Liver (tissue), 3 donors: ENCODE data around the gene ZBTB18.

Experiments used
- ATF3 ChIP-seq: IDR thresholded peaks from 2 replicates; pipeline ENCODE4 v1.6.1; 2016; ENCODE audit warnings: antibody characterized with exemption
- JUND ChIP-seq, 2 donors: IDR thresholded peaks; 2 replicates each; pipeline ENCODE4 v1.6.1; 2016; ENCODE audit warnings: antibody characterized with exemption in 2 of 2
- RAD21 ChIP-seq, 2 donors: IDR thresholded peaks; 2 replicates each; pipeline ENCODE4 v1.6.1; 2016; ENCODE audit warnings: antibody characterized with exemption in 2 of 2, mild to moderate bottlenecking in 2 of 2
- RXRA ChIP-seq, 2 donors: IDR thresholded peaks; 2 replicates each; pipeline ENCODE4 v1.6.1; 2017 to 2018; ENCODE audit warnings: antibody characterized with exemption in 2 of 2, mild to moderate bottlenecking in 1 of 2
- TAF1 ChIP-seq: conservative IDR thresholded peaks from 2 replicates; pipeline ENCODE4 v1.6.1; 2016; ENCODE audit warnings: antibody characterized with exemption, mild to moderate bottlenecking
- YY1 ChIP-seq: IDR thresholded peaks from 2 replicates; pipeline ENCODE4 v1.6.1; 2016; ENCODE audit warnings: antibody characterized with exemption, mild to moderate bottlenecking
- ZBTB33 ChIP-seq: IDR thresholded peaks from 2 replicates; pipeline ENCODE4 v1.6.1; 2016; ENCODE audit warnings: antibody characterized with exemption
- TF ChIP-seq, protein P1 (sequence below): fragments of 150-350 bp; IDR thresholded peaks from 2 replicates; pipeline ENCODE4 v1.5.1; 2017; ENCODE audit warnings: improper control_type of control experiment, low read depth, low read length; ENCODE audit not compliant: missing input control
- TF ChIP-seq, protein P2 (sequence below): IDR thresholded peaks from 2 replicates; pipeline ENCODE4 v1.6.1; 2016; ENCODE audit warnings: antibody characterized with exemption, mild to moderate bottlenecking
- donor health status: healthy.
- donor health status: healthy.

- TF ChIP-seq, protein P1, sequence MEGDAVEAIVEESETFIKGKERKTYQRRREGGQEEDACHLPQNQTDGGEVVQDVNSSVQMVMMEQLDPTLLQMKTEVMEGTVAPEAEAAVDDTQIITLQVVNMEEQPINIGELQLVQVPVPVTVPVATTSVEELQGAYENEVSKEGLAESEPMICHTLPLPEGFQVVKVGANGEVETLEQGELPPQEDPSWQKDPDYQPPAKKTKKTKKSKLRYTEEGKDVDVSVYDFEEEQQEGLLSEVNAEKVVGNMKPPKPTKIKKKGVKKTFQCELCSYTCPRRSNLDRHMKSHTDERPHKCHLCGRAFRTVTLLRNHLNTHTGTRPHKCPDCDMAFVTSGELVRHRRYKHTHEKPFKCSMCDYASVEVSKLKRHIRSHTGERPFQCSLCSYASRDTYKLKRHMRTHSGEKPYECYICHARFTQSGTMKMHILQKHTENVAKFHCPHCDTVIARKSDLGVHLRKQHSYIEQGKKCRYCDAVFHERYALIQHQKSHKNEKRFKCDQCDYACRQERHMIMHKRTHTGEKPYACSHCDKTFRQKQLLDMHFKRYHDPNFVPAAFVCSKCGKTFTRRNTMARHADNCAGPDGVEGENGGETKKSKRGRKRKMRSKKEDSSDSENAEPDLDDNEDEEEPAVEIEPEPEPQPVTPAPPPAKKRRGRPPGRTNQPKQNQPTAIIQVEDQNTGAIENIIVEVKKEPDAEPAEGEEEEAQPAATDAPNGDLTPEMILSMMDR, result no peak
- TF ChIP-seq, protein P2, sequence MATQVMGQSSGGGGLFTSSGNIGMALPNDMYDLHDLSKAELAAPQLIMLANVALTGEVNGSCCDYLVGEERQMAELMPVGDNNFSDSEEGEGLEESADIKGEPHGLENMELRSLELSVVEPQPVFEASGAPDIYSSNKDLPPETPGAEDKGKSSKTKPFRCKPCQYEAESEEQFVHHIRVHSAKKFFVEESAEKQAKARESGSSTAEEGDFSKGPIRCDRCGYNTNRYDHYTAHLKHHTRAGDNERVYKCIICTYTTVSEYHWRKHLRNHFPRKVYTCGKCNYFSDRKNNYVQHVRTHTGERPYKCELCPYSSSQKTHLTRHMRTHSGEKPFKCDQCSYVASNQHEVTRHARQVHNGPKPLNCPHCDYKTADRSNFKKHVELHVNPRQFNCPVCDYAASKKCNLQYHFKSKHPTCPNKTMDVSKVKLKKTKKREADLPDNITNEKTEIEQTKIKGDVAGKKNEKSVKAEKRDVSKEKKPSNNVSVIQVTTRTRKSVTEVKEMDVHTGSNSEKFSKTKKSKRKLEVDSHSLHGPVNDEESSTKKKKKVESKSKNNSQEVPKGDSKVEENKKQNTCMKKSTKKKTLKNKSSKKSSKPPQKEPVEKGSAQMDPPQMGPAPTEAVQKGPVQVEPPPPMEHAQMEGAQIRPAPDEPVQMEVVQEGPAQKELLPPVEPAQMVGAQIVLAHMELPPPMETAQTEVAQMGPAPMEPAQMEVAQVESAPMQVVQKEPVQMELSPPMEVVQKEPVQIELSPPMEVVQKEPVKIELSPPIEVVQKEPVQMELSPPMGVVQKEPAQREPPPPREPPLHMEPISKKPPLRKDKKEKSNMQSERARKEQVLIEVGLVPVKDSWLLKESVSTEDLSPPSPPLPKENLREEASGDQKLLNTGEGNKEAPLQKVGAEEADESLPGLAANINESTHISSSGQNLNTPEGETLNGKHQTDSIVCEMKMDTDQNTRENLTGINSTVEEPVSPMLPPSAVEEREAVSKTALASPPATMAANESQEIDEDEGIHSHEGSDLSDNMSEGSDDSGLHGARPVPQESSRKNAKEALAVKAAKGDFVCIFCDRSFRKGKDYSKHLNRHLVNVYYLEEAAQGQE, result peak; percentile 85
- peak; percentile 37 to 44 for TF ChIP-seq JUND (IDR thresholded peaks at IDR 0.05)
- peak; percentile 95 for TF ChIP-seq YY1
- TF ChIP-seq TAF1, result peak; percentile 59
- TF ChIP-seq RAD21 (IDR thresholded peaks at IDR 0.05), result peak; percentile 50 to 55
- no peak for TF ChIP-seq ATF3
- no peak for TF ChIP-seq ZBTB33
- peak; percentile 79 to 89 for TF ChIP-seq RXRA (IDR thresholded peaks at IDR 0.05)
Measured at GRCh38 chr1:244046907-244047611, 4.0 kb upstream of the ZBTB18 start.
